PC-3 (cell line): ENCODE results near the gene GRIPAP1.

Experiments used
- EZH2 ChIP-seq: fragments of 300-600 bp; sonication (generic); IDR thresholded peaks from one replicate; pipeline ENCODE4 v1.6.1; 2017; ENCODE audit warnings: antibody characterized with exemption, mild to moderate bottlenecking, low read length; ENCODE audit not compliant: unreplicated experiment
- EZH2phosphoT487 ChIP-seq: fragments of 300-600 bp; sonication (generic); IDR thresholded peaks from 2 replicates; pipeline ENCODE4 v1.6.1; 2018; ENCODE audit warnings: mild to moderate bottlenecking, antibody characterized with exemption, low read length, borderline replicate concordance
- TF ChIP-seq, protein P1 (sequence below): fragments of 300-600 bp; sonication (generic); conservative IDR thresholded peaks from 2 replicates; pipeline ENCODE4 v1.5.1; 2017; ENCODE audit warnings: antibody characterized with exemption, low read depth, mild to moderate bottlenecking, low read length

DNA sequence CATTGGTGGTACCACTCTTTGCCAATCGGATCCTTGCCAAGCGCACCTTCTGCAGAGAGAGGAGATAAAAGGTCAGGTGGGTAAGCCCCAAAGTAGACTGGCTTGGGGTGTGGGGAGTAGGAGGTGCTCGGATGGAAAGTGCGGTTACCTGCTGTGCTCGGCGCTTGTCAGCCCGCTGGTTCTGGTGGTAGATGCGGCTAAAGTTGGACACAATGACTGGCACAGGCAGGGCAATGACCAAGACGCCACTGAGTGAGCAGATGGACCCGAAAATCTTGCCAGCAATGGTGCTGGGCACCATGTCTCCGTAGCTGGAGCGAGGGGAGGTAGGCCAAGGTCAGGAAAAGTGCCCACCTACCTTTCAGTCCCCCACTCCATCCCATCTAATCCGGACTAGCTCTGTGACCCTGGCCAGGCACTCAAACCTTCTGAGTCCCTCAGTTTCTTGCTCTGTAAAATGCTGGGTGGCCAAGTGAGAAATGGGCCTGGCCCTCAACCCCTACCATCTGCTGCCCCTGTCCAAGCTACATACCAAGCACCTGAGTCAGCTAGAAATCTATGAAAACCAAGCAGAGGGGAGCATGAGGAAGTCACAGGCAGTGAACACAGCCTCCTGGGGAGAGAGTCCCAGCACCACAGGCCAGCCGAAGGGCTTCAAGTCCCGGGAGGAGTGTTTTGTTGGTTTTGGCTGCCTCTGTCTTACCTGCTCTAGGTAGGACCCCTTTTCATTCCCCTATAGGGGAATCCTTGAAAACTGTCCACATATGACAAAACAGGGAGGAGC is 35.1 kb downstream of the GRIPAP1 start:
- TF ChIP-seq, protein P1, sequence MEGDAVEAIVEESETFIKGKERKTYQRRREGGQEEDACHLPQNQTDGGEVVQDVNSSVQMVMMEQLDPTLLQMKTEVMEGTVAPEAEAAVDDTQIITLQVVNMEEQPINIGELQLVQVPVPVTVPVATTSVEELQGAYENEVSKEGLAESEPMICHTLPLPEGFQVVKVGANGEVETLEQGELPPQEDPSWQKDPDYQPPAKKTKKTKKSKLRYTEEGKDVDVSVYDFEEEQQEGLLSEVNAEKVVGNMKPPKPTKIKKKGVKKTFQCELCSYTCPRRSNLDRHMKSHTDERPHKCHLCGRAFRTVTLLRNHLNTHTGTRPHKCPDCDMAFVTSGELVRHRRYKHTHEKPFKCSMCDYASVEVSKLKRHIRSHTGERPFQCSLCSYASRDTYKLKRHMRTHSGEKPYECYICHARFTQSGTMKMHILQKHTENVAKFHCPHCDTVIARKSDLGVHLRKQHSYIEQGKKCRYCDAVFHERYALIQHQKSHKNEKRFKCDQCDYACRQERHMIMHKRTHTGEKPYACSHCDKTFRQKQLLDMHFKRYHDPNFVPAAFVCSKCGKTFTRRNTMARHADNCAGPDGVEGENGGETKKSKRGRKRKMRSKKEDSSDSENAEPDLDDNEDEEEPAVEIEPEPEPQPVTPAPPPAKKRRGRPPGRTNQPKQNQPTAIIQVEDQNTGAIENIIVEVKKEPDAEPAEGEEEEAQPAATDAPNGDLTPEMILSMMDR = no peak
- TF ChIP-seq EZH2phosphoT487 (no peak), EZH2 (no peak)
